ENCODE results near the gene ZFP91. TPM values are rescaled to one million over a fixed set of nuclear protein-coding genes. Genes with fewer than 3 reads are reported as not detected.

The ZFP91 gene, protein sequence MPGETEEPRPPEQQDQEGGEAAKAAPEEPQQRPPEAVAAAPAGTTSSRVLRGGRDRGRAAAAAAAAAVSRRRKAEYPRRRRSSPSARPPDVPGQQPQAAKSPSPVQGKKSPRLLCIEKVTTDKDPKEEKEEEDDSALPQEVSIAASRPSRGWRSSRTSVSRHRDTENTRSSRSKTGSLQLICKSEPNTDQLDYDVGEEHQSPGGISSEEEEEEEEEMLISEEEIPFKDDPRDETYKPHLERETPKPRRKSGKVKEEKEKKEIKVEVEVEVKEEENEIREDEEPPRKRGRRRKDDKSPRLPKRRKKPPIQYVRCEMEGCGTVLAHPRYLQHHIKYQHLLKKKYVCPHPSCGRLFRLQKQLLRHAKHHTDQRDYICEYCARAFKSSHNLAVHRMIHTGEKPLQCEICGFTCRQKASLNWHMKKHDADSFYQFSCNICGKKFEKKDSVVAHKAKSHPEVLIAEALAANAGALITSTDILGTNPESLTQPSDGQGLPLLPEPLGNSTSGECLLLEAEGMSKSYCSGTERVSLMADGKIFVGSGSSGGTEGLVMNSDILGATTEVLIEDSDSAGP
- 10 to 100 TPM; 68.3 to 94.1 (median 79.4) TPM for total RNA-seq
- 10 to 100 TPM; 27.8 to 88.7 (median 49.4) TPM for polyA plus RNA-seq
- long read RNA-seq, donor 1, full-length matches to known transcripts, result 25 of 37 reads
- long read RNA-seq, donor 1, partial matches to known transcripts, result 7 of 37 reads
- long read RNA-seq, donor 1, other reads (novel, unspliced or antisense), result 5 of 37 reads
- long read RNA-seq, donor 2, full-length matches to known transcripts, result 36 of 55 reads
- long read RNA-seq, donor 2, partial matches to known transcripts, result 11 of 55 reads
- long read RNA-seq, donor 2, other reads (novel, unspliced or antisense), result 8 of 55 reads

DNA sequence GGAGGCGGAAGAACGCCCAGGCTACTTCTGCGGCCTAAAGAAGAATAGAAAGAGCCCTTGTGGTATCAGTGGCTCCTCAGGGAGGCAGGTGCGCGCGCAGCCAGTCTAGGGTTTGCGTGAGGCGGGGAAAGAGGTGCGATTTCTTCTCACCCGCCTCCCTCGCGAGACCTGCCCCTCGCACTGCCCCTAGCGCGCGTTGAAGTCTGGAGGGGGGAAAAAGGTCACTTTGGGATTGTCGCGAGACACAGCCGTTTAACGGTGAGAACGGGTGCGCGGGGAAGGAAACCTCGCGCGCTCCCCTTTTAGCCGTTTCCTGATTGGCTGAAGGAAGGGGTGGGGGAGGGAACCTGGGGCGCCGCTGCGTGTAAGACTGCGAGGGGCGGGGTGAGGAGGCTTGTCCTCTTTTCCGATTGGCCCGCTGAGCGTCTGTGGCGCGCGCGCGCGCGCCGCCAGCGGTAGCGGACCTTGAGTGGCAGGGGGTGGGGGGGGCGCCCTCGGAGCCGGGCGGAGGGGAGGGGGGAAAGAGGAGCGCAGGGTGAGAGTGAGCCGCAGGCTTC is at the start of gene ZFP91:
ZFP91 (plus strand) TSS at position 429 of the 557 bp plus-strand sequence. CDS start 219 bp downstream, outside the sequence.
- no peaks in the 10 kb centered on the region for H3K27me3 ChIP-seq (ENCODE audit: insufficient read depth in 3 of 3, low read length in 2 of 3)
- TF ChIP-seq, protein P1, sequence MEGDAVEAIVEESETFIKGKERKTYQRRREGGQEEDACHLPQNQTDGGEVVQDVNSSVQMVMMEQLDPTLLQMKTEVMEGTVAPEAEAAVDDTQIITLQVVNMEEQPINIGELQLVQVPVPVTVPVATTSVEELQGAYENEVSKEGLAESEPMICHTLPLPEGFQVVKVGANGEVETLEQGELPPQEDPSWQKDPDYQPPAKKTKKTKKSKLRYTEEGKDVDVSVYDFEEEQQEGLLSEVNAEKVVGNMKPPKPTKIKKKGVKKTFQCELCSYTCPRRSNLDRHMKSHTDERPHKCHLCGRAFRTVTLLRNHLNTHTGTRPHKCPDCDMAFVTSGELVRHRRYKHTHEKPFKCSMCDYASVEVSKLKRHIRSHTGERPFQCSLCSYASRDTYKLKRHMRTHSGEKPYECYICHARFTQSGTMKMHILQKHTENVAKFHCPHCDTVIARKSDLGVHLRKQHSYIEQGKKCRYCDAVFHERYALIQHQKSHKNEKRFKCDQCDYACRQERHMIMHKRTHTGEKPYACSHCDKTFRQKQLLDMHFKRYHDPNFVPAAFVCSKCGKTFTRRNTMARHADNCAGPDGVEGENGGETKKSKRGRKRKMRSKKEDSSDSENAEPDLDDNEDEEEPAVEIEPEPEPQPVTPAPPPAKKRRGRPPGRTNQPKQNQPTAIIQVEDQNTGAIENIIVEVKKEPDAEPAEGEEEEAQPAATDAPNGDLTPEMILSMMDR (IDR thresholded peaks at IDR 0.05), result no peak
- WGBS, 3 donors, result 0% methylated on average over 22 to 50 of the region's 51 CpGs
- no peaks in the 10 kb centered on the region for H3K9me3 ChIP-seq
- H3K27ac ChIP-seq, result peak within 1 kb of the TSS; percentile 100
- H3K4me3 ChIP-seq, result peak within 1 kb of the TSS; percentile 92
- DNase-seq (peak; percentile 98 to 99), ATAC-seq (peak; percentile 81 to 84 (median 82))
- intact Hi-C loops (cut with DNase I), result loop anchor here (5.0 kb wide), 1 partner anchor 49 kb away; no protein-coding TSS in a partner anchor
- H3K4me1 ChIP-seq, result peaks cover 70% of the 10 kb centered on the region
- H3K36me3 ChIP-seq (ENCODE audit: insufficient read depth in 1 of 2, low read depth in 1 of 2), result no peaks in the 10 kb centered on the region

DNA sequence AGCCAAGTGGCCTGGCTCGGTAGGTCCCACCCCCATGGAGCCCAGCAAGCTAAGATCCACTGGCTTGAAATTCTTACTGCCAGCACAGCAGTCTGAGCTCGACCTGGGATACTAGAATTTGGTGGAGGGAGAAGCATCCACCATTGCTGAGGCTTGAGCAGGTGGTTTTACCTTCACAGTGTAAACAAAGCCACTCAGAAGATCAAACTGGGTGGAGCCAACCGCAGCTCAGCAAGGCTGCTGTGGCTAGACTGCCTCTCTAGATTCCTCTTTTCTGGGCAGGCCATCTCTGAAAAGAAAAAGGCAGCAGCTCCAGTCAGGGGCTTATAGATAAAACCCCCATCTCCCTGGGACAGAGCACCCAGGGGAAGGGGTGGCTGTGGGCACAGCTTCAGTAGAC is 48.6 kb upstream of the ZFP91 start:
- no peak for ATAC-seq
- intact Hi-C loops (cut with DNase I), result no loop called here
- Histone ChIP-seq H3K36me3 (ENCODE audit: insufficient read depth in 1 of 2, low read depth in 1 of 2) (peaks cover 3 to 57% of the 10 kb centered on the region in 2 donors), H3K4me3 (no peak overlapping the region), H3K4me1 (no peaks in the 10 kb centered on the region), H3K9me3 (no peaks in the 10 kb centered on the region), H3K27ac (no peak overlapping the region), H3K27me3 (ENCODE audit: insufficient read depth in 3 of 3, low read length in 2 of 3) (no peaks in the 10 kb centered on the region)
- WGBS, 3 donors, result 79 to 88% (median 85%) methylated on average over 3 of the region's 3 CpGs
- no peak for DNase-seq
- TF ChIP-seq, protein P1 (IDR thresholded peaks at IDR 0.05), result no peak

DNA sequence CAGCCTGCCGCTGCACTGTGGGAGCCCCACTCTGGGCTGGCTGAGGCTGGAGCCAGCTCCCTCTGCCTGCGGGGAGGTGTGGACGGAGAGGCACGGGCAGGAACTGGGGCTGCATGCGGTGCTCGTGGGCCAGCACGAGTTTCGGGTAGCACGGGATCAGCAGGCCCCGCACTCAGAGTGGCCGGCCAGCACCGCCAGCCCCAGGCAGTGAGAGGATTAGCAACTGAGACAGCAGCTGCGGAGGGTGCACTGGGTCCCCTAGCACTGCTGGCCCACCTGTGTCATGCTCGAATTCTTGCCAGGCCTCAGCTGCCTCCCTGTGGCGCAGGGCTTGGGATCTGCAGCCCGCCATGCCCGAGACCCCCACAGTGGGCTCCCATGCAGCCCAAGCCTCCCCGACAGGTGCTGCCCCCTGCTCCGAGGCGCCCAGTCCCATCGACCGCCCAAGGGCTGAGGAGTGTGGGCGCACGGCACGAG is 47.0 kb upstream of the ZFP91 start:
- TF ChIP-seq, protein P1 (IDR thresholded peaks at IDR 0.05), result no peak
- DNase-seq (no peak), ATAC-seq (no peak)
- H3K4me3 ChIP-seq, result no peak overlapping the region
- H3K36me3 ChIP-seq (ENCODE audit: insufficient read depth in 1 of 2, low read depth in 1 of 2), result peaks cover 3 to 50% of the 10 kb centered on the region in 2 donors
- 89 to 98% (median 94%) methylated on average over 25 of the region's 25 CpGs for WGBS, 3 donors
- H3K9me3 ChIP-seq, result no peaks in the 10 kb centered on the region
- no peak overlapping the region for H3K27ac ChIP-seq
- no peaks in the 10 kb centered on the region for H3K27me3 ChIP-seq (ENCODE audit: insufficient read depth in 3 of 3, low read length in 2 of 3)
- H3K4me1 ChIP-seq, result no peaks in the 10 kb centered on the region
- intact Hi-C loops (cut with DNase I), result no loop called here

GRCh38 chr11:58546841-58547240 is 32.0 kb upstream of the ZFP91 start:
- Histone ChIP-seq H3K27me3 (ENCODE audit: insufficient read depth in 3 of 3, low read length in 2 of 3) (no peaks in the 10 kb centered on the region), H3K36me3 (ENCODE audit: insufficient read depth in 1 of 2, low read depth in 1 of 2) (peaks cover 16 to 85% of the 10 kb centered on the region in 2 donors), H3K9me3 (no peaks in the 10 kb centered on the region), H3K4me3 (no peak overlapping the region), H3K27ac (no peak overlapping the region), H3K4me1 (no peaks in the 10 kb centered on the region)
- intact Hi-C loops (cut with DNase I), result no loop called here
- DNase-seq (no peak), ATAC-seq (no peak)
- TF ChIP-seq, protein P1 (IDR thresholded peaks at IDR 0.05), result no peak
- 18 to 44% (median 42%) methylated on average over 1 of the region's 1 CpG for WGBS, 3 donors

Data from psoas muscle (tissue), 8 donors.